GM18517 (cell line): ENCODE results near the gene TSKU.
"Not testable (repeated sequence)": the region's sequence is repeated elsewhere in the genome, so short reads cannot be mapped to it uniquely, and the experiment has no call there.

Experiments
- ATAC-seq: cut with Tn5 transposase; IDR thresholded peaks from one replicate; pipeline ENCODE4 v1.9.1; 2021; ENCODE audit warnings: mild to moderate bottlenecking, moderate library complexity; ENCODE audit not compliant: unreplicated experiment

TSKU gene

GRCh38 chr11:76783294-76783895 lies at the start of gene TSKU:
Gene TSKU, plus strand, starts transcription at chr11:76783356. Its CDS starts 12,261 bp downstream, at chr11:76795617.
- ATAC-seq: no peak

DNA sequence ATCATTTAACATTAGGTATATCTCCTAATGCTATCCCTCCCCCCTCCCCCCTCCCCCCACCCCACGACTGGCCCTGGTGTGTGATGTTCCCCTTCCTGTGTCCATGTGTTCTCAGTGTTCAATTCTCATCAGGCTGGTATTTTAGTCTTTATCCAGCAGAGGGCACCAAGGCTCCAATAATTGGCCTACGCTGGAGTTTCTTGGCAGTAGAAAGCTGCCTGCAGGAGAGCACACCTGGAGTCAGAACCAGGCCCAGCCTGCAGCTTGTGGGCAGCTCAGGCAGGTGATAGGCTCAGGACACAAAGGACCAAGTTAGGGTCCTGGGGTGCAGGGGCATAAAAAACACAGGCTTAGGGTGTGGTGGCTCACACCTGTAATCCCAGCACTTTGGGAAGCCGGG lies 49.2 kb upstream of the TSKU start:
- ATAC-seq: not testable (repeated sequence)

DNA sequence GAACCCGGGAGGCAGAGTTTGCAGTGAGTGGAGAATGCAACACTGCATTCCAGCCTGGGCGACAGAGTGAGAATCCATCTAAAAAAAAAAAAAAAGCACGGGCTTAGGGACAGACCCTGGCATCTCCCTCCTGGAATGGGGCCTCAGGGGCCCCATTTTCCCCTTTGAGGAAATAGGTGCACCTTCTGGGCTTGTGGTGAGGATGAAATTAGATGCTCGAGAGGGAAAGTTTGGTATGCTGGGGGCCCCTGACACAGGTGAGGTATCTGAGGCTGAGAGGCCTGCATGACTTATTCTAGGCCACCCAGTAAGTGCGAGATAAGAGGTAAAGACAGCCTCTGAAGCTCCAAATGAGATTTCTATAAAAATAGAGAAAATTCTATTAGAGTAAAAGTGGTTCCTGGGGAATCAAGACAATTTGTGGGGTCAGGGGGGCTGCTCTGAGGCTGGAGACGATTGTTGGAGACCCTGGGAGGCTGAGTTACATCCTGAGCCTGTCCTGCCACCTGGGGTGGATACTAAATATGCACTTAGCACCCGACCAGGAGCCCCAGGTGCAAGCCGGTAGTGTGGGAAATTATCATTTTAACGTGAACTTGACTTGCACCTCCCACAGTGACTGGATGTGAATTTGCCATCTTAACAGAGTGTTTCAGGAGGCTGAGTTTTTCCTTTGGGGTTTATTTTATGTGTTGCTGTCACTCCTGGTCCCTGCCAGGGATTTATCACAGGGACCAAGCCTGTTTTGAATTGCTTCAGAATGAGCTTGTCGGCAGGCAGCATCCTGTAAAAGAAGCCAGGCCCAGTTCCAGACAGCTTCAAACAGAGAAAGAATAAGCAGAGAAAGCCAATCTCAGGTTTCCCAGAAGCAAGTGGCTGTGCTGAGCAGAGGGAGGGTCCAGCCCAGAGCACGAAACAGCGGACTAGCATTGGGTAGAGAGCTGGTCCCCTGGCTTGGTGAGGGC lies 48.4 kb upstream of the TSKU start:
- no peak for ATAC-seq

DNA sequence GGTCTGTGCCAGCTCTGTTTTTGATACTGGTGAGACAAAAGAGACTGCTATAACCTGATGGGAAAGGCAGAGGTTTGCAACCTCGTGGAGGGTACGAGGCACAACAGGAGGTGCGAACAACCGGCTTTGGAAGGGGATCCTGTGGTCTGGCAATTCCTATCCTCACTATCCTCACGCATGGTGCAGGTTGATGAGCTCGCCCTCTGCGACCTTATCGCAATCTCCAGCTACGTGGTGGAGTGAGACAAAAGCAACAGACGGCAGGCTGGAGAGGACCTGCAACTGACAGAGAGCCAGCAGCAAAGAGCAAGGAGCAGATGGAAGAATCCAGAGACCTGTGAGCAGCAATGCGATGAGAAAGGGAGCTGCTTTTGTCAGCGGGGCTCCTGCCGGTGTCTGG lies 47.3 kb upstream of the TSKU start:
- ATAC-seq: no peak

DNA sequence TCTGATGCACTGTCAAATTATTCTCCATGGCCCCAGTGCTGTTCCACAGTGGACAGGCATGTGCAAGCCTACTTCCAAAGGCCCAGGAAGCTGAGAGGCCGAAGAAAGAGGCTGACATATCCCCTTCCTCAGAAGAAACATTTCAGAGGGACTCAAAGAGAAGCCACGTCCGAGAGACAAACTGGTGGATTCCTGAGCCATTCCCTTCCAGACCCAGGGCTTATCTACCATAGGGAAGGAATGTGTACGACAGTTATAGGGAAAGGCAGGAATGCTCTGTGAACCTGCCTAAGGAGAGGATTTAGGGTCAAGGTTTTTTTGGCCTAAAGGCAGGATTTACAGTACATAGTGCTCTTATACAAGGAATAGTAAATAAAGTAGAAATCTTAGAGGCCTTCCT lies 46.9 kb upstream of the TSKU start:
- ATAC-seq: no peak

GRCh38 chr11:76736773-76737495 lies 46.2 kb upstream of the TSKU start:
- ATAC-seq: no peak

- no peak for ATAC-seq
Measured at GRCh38 chr11:76738618-76739240, 44.4 kb upstream of the TSKU start.

DNA sequence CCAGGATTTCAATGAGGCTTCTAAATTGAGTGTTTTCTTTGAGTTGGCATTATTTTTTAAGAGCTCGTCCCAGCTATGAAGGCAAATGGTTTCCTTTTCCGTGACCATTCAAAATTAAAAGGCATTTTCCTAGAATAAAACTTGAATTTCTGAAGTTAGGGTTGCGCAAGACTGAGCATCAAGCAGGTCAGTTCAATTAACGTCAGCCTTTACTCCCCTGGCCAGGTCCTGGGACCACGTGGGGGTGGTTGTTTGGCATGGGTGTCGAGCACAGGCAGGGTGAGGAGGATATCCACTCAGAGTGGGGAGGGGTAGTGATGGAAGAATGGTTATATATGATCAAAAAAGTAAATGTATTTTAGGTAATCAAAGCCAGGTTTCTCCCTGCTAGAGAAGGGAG lies 43.4 kb upstream of the TSKU start:
- ATAC-seq: no peak

GRCh38 chr11:76740772-76741171 lies 42.4 kb upstream of the TSKU start:
- ATAC-seq: no peak

DNA sequence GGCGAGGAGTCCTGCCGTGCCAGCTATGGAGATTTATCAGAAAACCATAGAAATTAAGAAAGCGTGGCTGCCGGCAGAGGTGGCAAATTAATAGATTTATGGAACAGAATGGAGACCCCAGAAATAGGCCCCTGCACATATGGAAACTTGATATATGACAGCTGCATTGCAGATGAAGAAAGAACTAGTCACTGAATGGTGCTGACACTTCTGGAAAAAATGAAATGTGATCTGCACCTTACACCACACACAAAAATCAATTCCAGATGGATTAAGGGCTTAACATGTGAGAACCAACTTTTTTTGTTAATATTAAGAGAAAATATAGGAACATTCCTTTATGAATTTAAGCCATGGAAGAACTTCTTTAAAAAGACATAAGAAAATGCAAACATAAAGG lies 40.3 kb upstream of the TSKU start:
- ATAC-seq: no peak

GRCh38 chr11:76744186-76745043 lies 38.7 kb upstream of the TSKU start:
- ATAC-seq: no peak

DNA sequence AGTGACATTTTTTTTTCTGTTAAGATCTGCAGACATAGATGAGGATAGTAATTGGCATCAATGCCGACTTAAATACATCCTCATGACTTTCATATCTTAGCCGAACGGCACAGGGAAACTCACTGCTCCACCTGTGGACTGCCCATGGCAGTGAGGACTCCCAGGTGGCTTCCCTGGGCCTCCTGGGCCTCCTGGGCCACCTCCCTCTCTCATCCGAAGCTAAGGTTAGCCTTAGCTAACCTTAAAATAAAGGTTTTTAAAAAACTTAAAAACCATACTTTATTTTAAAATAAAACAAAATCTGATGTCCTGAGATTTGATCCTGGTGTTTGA lies 38.1 kb upstream of the TSKU start:
- no peak for ATAC-seq

GRCh38 chr11:76745561-76746207 lies 37.5 kb upstream of the TSKU start:
- ATAC-seq: no peak

- ATAC-seq: no peak
Measured at GRCh38 chr11:76747153-76747914, 35.8 kb upstream of the TSKU start.

GRCh38 chr11:76747915-76748860 lies 35.0 kb upstream of the TSKU start:
- ATAC-seq: no peak

DNA sequence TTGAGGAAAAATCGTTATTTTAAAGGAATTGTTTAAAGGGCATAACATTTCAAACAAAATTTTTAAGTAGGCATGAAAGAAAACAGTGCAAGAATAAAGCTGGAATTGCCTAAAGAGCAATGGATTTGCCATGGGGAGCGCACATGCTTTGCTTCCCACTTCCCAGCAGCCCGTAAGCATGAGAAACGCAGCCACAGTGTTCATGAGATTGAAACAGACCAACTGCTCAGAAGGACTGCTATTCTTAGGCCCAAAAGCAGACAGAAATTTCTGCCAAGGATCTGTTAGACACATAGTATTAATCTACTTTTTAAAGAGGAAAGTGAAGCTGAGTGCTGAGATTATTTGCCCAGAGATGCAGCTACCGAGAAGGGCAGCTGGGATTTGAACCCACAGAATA lies 34.2 kb upstream of the TSKU start:
- ATAC-seq: no peak

DNA sequence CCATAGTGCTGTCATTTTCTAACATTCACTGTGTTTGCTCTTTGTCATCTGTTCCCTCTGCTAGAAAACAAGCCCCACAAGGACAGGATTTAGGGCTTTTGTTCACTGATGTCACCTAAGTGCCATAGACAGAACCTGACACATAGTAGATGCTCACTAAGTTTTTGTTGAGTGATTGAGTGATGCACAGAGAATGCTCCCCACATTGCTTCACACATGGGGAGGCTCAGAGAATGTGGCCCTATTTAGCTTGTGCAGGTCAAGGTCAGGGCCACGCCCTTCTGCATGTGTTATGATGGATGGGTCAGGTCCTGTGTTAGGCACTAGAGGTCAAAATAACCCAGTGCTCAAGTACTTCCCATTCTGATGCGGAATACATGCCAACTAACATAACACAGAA lies 33.1 kb upstream of the TSKU start:
- ATAC-seq: no peak

GRCh38 chr11:76750746-76751145 lies 32.4 kb upstream of the TSKU start:
- ATAC-seq: no peak
